PC-3 (cell line): ENCODE measurements around the gene TKFC. TPM values are rescaled to one million over a fixed set of nuclear protein-coding genes. Genes with fewer than 3 reads are reported as not detected.

Source experiments
- ATAC-seq: fragments of 200-7000 bp; cut with Tn5 transposase; 2 replicates; pipeline ENCODE4 v1.9.1; 2020; ENCODE audit warnings: mild to moderate bottlenecking, moderate library complexity
- BruUV-seq: library from RNA; stranded (reverse); fragments of 400-500 nt; replicated peaks from 2 replicates; lab custom pipeline; 2021; lab: Mats Ljungman, UMichigan
- CTCF ChIA-PET: fragments of 300-600 bp; sonication (Branson Sonifier 250); formaldehyde crosslinking; loops from one replicate; lab custom pipeline; 2022; ENCODE audit warnings: antibody characterized with exemption; lab: Charles Lee
- POLR2A ChIA-PET: fragments of 300-600 bp; sonication (Branson Sonifier 250); formaldehyde crosslinking; loops from one replicate; lab custom pipeline; 2022; ENCODE audit warnings: antibody characterized with exemption; ENCODE audit not compliant: unreplicated experiment; lab: Charles Lee
- DNase-seq: peaks from one replicate; pipeline ENCODE4 v3.0.0-alpha.2; 2015
- H2AFZ ChIP-seq: fragments of 300-600 bp; sonication (generic); 2 replicates; pipeline ENCODE4 v1.6.0; 2016; ENCODE audit warnings: antibody characterized with exemption, low read length
- H3F3A ChIP-seq: fragments of 300-600 bp; sonication (generic); one replicate; pipeline ENCODE4 v1.6.0; 2017; ENCODE audit warnings: antibody characterized with exemption, low read length, control low read depth, mild to moderate bottlenecking; ENCODE audit not compliant: unreplicated experiment
- H3K27ac ChIP-seq: fragments of 300-600 bp; sonication (generic); 2 replicates; pipeline ENCODE4 v1.5.1; 2016; ENCODE audit warnings: mild to moderate bottlenecking, low read length
- H3K27me3 ChIP-seq: fragments of 300-600 bp; sonication (generic); 2 replicates; pipeline ENCODE4 v1.6.1; 2016; ENCODE audit warnings: low read length, mixed read lengths
- H3K36me3 ChIP-seq: fragments of 300-600 bp; sonication (generic); 2 replicates; pipeline ENCODE4 v1.6.1; 2016; ENCODE audit warnings: low read depth, mixed run types, low read length, mixed read lengths
- H3K4me1 ChIP-seq: fragments of 300-600 bp; sonication (generic); 2 replicates; pipeline ENCODE4 v1.5.1; 2016; ENCODE audit warnings: low read length; ENCODE audit not compliant: insufficient read depth
- H3K4me2 ChIP-seq: fragments of 300-600 bp; sonication (generic); 2 replicates; pipeline ENCODE4 v1.6.0; 2016; ENCODE audit warnings: low read length
- H3K4me3 ChIP-seq: fragments of 300-600 bp; sonication (generic); 2 replicates; pipeline ENCODE4 v1.5.1; 2016; ENCODE audit warnings: mild to moderate bottlenecking, low read length, mixed read lengths
- H3K79me2 ChIP-seq: fragments of 300-600 bp; sonication (generic); 2 replicates; pipeline ENCODE4 v1.6.1; 2017; ENCODE audit warnings: low read length, mixed read lengths
- H3K9ac ChIP-seq: fragments of 300-600 bp; sonication (generic); 2 replicates; pipeline ENCODE4 v1.6.0; 2016; ENCODE audit warnings: mild to moderate bottlenecking, low read length
- H3K9me2 ChIP-seq: fragments of 300-600 bp; sonication (generic); replicated peaks from 2 replicates; pipeline ENCODE4 v1.6.1; 2016; ENCODE audit warnings: mixed run types, low read length, mixed read lengths
- H3K9me3 ChIP-seq: fragments of 300-600 bp; sonication (generic); 2 replicates; pipeline ENCODE4 v1.6.1; 2016; ENCODE audit warnings: low read length, mixed read lengths
- H4K20me1 ChIP-seq: fragments of 300-600 bp; sonication (generic); 2 replicates; pipeline ENCODE4 v1.6.1; 2016; ENCODE audit warnings: low read length, mixed read lengths
- EZH2 ChIP-seq: fragments of 300-600 bp; sonication (generic); IDR thresholded peaks from one replicate; pipeline ENCODE4 v1.6.1; 2017; ENCODE audit warnings: antibody characterized with exemption, mild to moderate bottlenecking, low read length; ENCODE audit not compliant: unreplicated experiment
- EZH2phosphoT487 ChIP-seq: fragments of 300-600 bp; sonication (generic); IDR thresholded peaks from 2 replicates; pipeline ENCODE4 v1.6.1; 2018; ENCODE audit warnings: mild to moderate bottlenecking, antibody characterized with exemption, low read length, borderline replicate concordance
- intact Hi-C: fragments of 100-400 bp; cut with micrococcal nuclease; formaldehyde crosslinking; loops from 2 replicates; pipeline ENCODE4 v1.9.0; 2023
- total RNA-seq: library from RNA; depleted of rRNA; stranded (reverse); fragments of >200 nt; gene quantifications from 2 replicates; pipeline ENCODE4 v1.2.3, GENCODE V29; 2014
- TF ChIP-seq, protein P1 (sequence below): fragments of 300-600 bp; sonication (generic); conservative IDR thresholded peaks from 2 replicates; pipeline ENCODE4 v1.5.1; 2017; ENCODE audit warnings: antibody characterized with exemption, low read depth, mild to moderate bottlenecking, low read length

The TKFC gene
- total RNA-seq, 1 experiment from 2014 or later: 56.9 TPM

DNA sequence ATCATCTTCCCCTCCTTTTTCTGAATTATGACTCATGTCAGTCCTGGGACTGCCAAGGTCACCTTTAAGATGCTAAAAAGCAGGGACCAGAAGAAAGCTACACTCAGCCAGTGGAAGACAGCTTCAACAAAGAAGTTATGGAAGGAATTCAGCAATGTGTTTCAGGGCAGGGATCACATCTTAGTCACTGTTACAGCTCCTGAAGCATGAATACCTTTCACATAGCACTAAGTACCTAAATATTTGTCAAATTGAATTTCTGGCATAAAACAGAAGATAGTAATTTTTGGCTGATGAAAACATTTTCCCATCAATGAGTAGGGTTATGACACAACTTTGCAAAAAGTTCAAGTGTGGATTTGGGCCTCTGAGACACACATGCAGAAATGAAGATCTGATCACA lies 5.4 kb upstream of the TKFC start:
- ATAC-seq (no peak), DNase-seq (no peak)
- Histone ChIP-seq H3K36me3 (peaks cover 62% of the 10 kb centered on the region), H3K4me1 (peaks cover 10% of the 10 kb centered on the region), H3F3A (no peaks in the 10 kb centered on the region), H3K9me3 (no peaks in the 10 kb centered on the region), H4K20me1 (peaks cover 24% of the 10 kb centered on the region), H3K4me2 (no peak overlapping the region), H3K9ac (no peak overlapping the region), H3K4me3 (no peak overlapping the region), H3K27ac (no peak overlapping the region), H3K27me3 (no peaks in the 10 kb centered on the region), H2AFZ (no peak overlapping the region), H3K9me2 (no peaks in the 10 kb centered on the region), H3K79me2 (peaks cover 75% of the 10 kb centered on the region)
- intact Hi-C loops: no loop called here
- CTCF ChIA-PET: interaction anchor here (0.6 kb wide), 1 partner anchor 168 kb away, joined by 9 read pairs; no protein-coding TSS in a partner anchor
- BruUV-seq: no TSS peak
- POLR2A ChIA-PET: no interaction called here
- no peak for TF ChIP-seq EZH2
- TF ChIP-seq EZH2phosphoT487: no peak
- TF ChIP-seq, protein P1, sequence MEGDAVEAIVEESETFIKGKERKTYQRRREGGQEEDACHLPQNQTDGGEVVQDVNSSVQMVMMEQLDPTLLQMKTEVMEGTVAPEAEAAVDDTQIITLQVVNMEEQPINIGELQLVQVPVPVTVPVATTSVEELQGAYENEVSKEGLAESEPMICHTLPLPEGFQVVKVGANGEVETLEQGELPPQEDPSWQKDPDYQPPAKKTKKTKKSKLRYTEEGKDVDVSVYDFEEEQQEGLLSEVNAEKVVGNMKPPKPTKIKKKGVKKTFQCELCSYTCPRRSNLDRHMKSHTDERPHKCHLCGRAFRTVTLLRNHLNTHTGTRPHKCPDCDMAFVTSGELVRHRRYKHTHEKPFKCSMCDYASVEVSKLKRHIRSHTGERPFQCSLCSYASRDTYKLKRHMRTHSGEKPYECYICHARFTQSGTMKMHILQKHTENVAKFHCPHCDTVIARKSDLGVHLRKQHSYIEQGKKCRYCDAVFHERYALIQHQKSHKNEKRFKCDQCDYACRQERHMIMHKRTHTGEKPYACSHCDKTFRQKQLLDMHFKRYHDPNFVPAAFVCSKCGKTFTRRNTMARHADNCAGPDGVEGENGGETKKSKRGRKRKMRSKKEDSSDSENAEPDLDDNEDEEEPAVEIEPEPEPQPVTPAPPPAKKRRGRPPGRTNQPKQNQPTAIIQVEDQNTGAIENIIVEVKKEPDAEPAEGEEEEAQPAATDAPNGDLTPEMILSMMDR: no peak

DNA sequence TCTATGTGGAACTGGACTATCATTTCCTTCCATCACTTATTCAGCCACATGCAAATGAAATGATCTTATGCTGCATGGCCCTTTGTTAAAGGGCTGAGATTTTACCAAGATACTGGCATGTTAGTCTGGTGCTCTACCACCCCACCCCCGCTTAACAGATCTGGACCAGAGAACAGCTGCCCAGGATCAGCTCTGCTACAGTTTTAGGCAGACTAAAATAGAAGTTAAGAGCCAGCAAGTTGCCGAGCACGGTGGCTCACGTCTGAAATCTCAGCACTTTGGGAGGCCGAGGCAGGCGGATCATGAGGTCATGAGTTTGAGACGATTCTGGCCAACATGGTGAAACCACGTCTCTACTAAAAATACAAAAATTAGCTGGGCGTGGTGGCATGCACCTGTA lies 4.7 kb upstream of the TKFC start:
- TF ChIP-seq EZH2 (no peak), EZH2phosphoT487 (no peak)
- TF ChIP-seq, protein P1: no peak
- CTCF ChIA-PET: no interaction called here
- H3K27ac ChIP-seq: no peak overlapping the region
- no peaks in the 10 kb centered on the region for H3K27me3 ChIP-seq
- intact Hi-C loops: no loop called here
- no peaks in the 10 kb centered on the region for H3F3A ChIP-seq
- no peaks in the 10 kb centered on the region for H3K9me2 ChIP-seq
- peaks cover 24% of the 10 kb centered on the region for H4K20me1 ChIP-seq
- no peak overlapping the region for H3K4me3 ChIP-seq
- no peaks in the 10 kb centered on the region for H3K9me3 ChIP-seq
- no TSS peak for BruUV-seq
- H3K36me3 ChIP-seq: peaks cover 56% of the 10 kb centered on the region
- no peak overlapping the region for H3K9ac ChIP-seq
- no peak overlapping the region for H2AFZ ChIP-seq
- peaks cover 80% of the 10 kb centered on the region for H3K79me2 ChIP-seq
- no peak overlapping the region for H3K4me2 ChIP-seq
- no peak for ATAC-seq
- POLR2A ChIA-PET: no interaction called here
- no peak for DNase-seq
- H3K4me1 ChIP-seq: peaks cover 10% of the 10 kb centered on the region

DNA sequence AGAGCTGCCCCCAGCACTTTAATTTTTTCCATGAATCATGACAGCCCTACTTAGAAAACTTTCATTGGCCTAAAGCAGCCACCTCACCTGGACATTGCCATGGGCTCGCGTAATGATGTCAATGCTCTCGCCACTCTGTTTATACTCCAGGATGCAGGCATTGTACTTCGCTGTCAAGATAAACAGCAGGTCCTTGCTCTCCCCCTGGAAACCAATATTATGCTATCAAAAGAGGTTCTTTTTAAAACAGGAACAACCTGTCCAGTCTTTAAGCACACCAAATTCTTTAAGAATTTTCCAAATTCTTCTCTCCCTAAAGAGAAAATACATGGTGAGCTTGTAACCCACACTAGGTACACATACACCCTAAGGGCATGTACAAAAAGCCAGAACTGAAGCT lies 3.2 kb upstream of the TKFC start:
- H3K79me2 ChIP-seq: peaks cover 88% of the 10 kb centered on the region
- H2AFZ ChIP-seq: no peak overlapping the region
- H3K9me3 ChIP-seq: no peaks in the 10 kb centered on the region
- BruUV-seq: no TSS peak
- ATAC-seq: no peak
- no peak overlapping the region for H3K27ac ChIP-seq
- H3K9ac ChIP-seq: no peak overlapping the region
- no peaks in the 10 kb centered on the region for H3F3A ChIP-seq
- TF ChIP-seq EZH2 (no peak), EZH2phosphoT487 (no peak)
- TF ChIP-seq, protein P1: no peak
- no peaks in the 10 kb centered on the region for H3K27me3 ChIP-seq
- peaks cover 26% of the 10 kb centered on the region for H3K4me1 ChIP-seq
- DNase-seq: no peak
- peaks cover 43% of the 10 kb centered on the region for H3K36me3 ChIP-seq
- peaks cover 24% of the 10 kb centered on the region for H4K20me1 ChIP-seq
- H3K4me2 ChIP-seq: no peak overlapping the region
- no peak overlapping the region for H3K4me3 ChIP-seq
- ChIA-PET POLR2A (no interaction called here), CTCF (no interaction called here)
- no peaks in the 10 kb centered on the region for H3K9me2 ChIP-seq
- intact Hi-C loops: loop anchor here (10.0 kb wide), 1 partner anchor 75 kb away; no protein-coding TSS in a partner anchor
